Parathyroid adenoma (tissue), 2 donors: Measurements from ENCODE around the gene ACBD6.

Experiments
- H2AFZ ChIP-seq: fragments of 300-600 bp; sonication (generic); one replicate; pipeline ENCODE4 v1.7.0; 2017; ENCODE audit warnings: antibody characterized with exemption, mild to moderate bottlenecking
- H3K27ac ChIP-seq: fragments of 300-600 bp; sonication (generic); one replicate; pipeline ENCODE4 v1.7.0; 2017
- H3K27me3 ChIP-seq: fragments of 300-600 bp; sonication (generic); one replicate; pipeline ENCODE4 v1.7.0; 2017; ENCODE audit warnings: low read length; ENCODE audit not compliant: control insufficient read depth, insufficient read depth
- H3K36me3 ChIP-seq: fragments of 300-600 bp; sonication (generic); one replicate; pipeline ENCODE4 v1.7.0; 2017; ENCODE audit warnings: low read length; ENCODE audit not compliant: control insufficient read depth, insufficient read depth
- H3K4me1 ChIP-seq: fragments of 300-600 bp; sonication (generic); one replicate; pipeline ENCODE4 v1.7.0; 2017; ENCODE audit warnings: control low read depth
- H3K4me2 ChIP-seq: fragments of 300-600 bp; sonication (generic); one replicate; pipeline ENCODE4 v1.7.0; 2017; ENCODE audit warnings: low read length
- H3K4me3 ChIP-seq: fragments of 300-600 bp; sonication (generic); one replicate; pipeline ENCODE4 v1.7.0; 2017; ENCODE audit warnings: low read depth, low read length
- H3K79me2 ChIP-seq: fragments of 300-600 bp; sonication (generic); one replicate; pipeline ENCODE4 v1.7.0; 2017; ENCODE audit warnings: control low read depth
- H3K9ac ChIP-seq: fragments of 300-600 bp; sonication (generic); one replicate; pipeline ENCODE4 v1.7.0; 2017; ENCODE audit warnings: mild to moderate bottlenecking
- H3K9me3 ChIP-seq: fragments of 300-600 bp; sonication (generic); one replicate; pipeline ENCODE4 v1.7.0; 2017; ENCODE audit warnings: low read length; ENCODE audit not compliant: control insufficient read depth
- TF ChIP-seq, protein P1 (sequence below): fragments of 300-600 bp; sonication (generic); IDR thresholded peaks from one replicate; pipeline ENCODE4 v1.7.0; 2017; ENCODE audit warnings: antibody characterized with exemption, mild to moderate bottlenecking
- donor health status: primary hyperparathyroidism.

ACBD6 gene

GRCh38 chr1:180290265-180291001 is 211.9 kb downstream of the ACBD6 start:
- no peaks in the 10 kb centered on the region for H3K27me3 ChIP-seq
- H3K27ac ChIP-seq: no peak overlapping the region
- no peaks in the 10 kb centered on the region for H3K9me3 ChIP-seq
- H2AFZ ChIP-seq: no peak overlapping the region
- no peaks in the 10 kb centered on the region for H3K36me3 ChIP-seq
- H3K4me1 ChIP-seq: no peaks in the 10 kb centered on the region
- TF ChIP-seq, protein P1, sequence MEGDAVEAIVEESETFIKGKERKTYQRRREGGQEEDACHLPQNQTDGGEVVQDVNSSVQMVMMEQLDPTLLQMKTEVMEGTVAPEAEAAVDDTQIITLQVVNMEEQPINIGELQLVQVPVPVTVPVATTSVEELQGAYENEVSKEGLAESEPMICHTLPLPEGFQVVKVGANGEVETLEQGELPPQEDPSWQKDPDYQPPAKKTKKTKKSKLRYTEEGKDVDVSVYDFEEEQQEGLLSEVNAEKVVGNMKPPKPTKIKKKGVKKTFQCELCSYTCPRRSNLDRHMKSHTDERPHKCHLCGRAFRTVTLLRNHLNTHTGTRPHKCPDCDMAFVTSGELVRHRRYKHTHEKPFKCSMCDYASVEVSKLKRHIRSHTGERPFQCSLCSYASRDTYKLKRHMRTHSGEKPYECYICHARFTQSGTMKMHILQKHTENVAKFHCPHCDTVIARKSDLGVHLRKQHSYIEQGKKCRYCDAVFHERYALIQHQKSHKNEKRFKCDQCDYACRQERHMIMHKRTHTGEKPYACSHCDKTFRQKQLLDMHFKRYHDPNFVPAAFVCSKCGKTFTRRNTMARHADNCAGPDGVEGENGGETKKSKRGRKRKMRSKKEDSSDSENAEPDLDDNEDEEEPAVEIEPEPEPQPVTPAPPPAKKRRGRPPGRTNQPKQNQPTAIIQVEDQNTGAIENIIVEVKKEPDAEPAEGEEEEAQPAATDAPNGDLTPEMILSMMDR: no peak
- H3K9ac ChIP-seq: no peak overlapping the region
- no peak overlapping the region for H3K4me2 ChIP-seq
- H3K79me2 ChIP-seq: no peaks in the 10 kb centered on the region
- no peak overlapping the region for H3K4me3 ChIP-seq

- no peak overlapping the region for H3K4me3 ChIP-seq
- no peak overlapping the region for H3K4me2 ChIP-seq
- H2AFZ ChIP-seq: no peak overlapping the region
- no peak overlapping the region for H3K27ac ChIP-seq
- TF ChIP-seq, protein P1: no peak
- H3K79me2 ChIP-seq: no peaks in the 10 kb centered on the region
- H3K36me3 ChIP-seq: no peaks in the 10 kb centered on the region
- no peak overlapping the region for H3K9ac ChIP-seq
- H3K4me1 ChIP-seq: no peaks in the 10 kb centered on the region
- no peaks in the 10 kb centered on the region for H3K27me3 ChIP-seq
- H3K9me3 ChIP-seq: no peaks in the 10 kb centered on the region
Measured at GRCh38 chr1:180288940-180289339, 213.4 kb downstream of the ACBD6 start.

GRCh38 chr1:180287988-180288705 is 214.2 kb downstream of the ACBD6 start:
- Histone ChIP-seq H3K27ac (no peak overlapping the region), H3K4me1 (no peaks in the 10 kb centered on the region), H3K27me3 (no peaks in the 10 kb centered on the region), H3K36me3 (no peaks in the 10 kb centered on the region), H3K9me3 (no peaks in the 10 kb centered on the region), H3K9ac (no peak overlapping the region), H3K79me2 (no peaks in the 10 kb centered on the region), H3K4me3 (no peak overlapping the region), H2AFZ (no peak overlapping the region), H3K4me2 (no peak overlapping the region)
- TF ChIP-seq, protein P1: no peak

DNA sequence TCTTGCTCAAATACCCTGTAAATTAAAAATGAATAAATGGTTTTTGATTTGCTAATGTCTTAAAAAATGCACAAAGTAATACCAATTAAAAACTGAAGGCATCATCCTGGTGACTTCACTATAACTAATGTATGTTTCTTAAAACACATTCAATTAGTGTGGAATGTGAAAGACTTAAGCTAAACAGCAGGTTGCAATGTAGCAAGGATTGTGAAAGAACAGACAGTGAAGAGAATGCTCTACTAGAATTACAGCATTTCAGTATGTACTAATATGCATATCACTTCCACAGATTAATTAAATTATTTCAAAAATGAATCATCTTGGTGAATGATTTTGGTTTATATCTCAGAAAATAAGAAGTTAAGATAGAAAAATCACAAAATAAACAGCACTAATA is 216.0 kb downstream of the ACBD6 start:
- Histone ChIP-seq H3K27me3 (no peaks in the 10 kb centered on the region), H3K36me3 (no peaks in the 10 kb centered on the region), H3K79me2 (no peaks in the 10 kb centered on the region), H3K4me3 (no peak overlapping the region), H3K4me1 (no peaks in the 10 kb centered on the region), H3K9me3 (no peaks in the 10 kb centered on the region), H3K27ac (no peak overlapping the region), H3K4me2 (no peak overlapping the region), H2AFZ (no peak overlapping the region), H3K9ac (no peak overlapping the region)
- TF ChIP-seq, protein P1: no peak
